Testis (tissue), 2 donors: ENCODE data around the gene SDK1.

ENCODE experiments used
- CTCF ChIP-seq, 3 experiments: fragments of 450-650 bp in 2 of 3; fragments of 200-600 bp in 1 of 3; sonication (generic) in 1 of 3; IDR thresholded peaks; one replicate each; pipeline ENCODE4 v1.5.1; 2016 to 2019; ENCODE audit warnings: antibody characterized with exemption in 3 of 3, mild to moderate bottlenecking in 2 of 3, moderate library complexity in 1 of 3
- POLR2A ChIP-seq: fragments of 450-650 bp; IDR thresholded peaks from one replicate; pipeline ENCODE4 v1.6.1; 2017; ENCODE audit warnings: antibody characterized with exemption, mild to moderate bottlenecking, moderate library complexity

- peak in 1 of 3 experiments; percentile 19 for TF ChIP-seq CTCF (IDR thresholded peaks at IDR 0.05)
- no peak for TF ChIP-seq POLR2A
Measured at GRCh38 chr7:3301831-3302618, 973 bp downstream of the SDK1 start.
